ENCODE data around the gene PRKCA.

DNA sequence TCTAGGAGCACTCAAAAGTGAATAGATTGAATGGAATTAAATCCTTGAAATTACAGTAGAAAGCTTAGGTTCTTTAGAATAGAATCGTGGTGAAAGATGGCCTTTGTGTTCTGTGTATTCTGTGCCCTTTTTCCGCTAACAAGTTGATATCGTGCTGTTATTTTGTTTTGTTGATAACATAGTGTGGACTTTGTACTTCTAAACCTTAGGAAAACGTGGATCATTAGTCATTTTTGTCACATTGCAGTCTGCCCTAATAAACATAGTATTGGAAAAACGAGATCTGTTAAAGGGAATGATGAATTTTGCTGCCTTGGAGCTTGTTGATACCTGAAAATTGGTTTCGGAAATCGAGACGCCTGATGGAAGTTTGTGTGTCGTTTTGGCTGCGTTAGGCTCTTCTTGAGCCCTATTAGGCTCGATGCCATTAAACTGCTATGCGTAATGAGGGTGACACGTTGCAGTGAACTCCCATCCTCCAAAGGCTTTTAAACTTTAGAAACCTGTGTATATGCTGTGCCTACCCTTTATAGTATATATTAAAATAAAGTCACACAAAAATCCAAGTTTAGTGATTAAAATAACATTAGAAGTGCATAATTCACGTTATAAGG is 145.7 kb downstream of the PRKCA start:
- TF ChIP-seq, protein P1, sequence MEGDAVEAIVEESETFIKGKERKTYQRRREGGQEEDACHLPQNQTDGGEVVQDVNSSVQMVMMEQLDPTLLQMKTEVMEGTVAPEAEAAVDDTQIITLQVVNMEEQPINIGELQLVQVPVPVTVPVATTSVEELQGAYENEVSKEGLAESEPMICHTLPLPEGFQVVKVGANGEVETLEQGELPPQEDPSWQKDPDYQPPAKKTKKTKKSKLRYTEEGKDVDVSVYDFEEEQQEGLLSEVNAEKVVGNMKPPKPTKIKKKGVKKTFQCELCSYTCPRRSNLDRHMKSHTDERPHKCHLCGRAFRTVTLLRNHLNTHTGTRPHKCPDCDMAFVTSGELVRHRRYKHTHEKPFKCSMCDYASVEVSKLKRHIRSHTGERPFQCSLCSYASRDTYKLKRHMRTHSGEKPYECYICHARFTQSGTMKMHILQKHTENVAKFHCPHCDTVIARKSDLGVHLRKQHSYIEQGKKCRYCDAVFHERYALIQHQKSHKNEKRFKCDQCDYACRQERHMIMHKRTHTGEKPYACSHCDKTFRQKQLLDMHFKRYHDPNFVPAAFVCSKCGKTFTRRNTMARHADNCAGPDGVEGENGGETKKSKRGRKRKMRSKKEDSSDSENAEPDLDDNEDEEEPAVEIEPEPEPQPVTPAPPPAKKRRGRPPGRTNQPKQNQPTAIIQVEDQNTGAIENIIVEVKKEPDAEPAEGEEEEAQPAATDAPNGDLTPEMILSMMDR (IDR thresholded peaks at IDR 0.05), result no peak
- TF ChIP-seq POLR2A (IDR thresholded peaks at IDR 0.05), result no peak
